Bronchial epithelial cell (primary cell): ENCODE measurements around the gene INSYN1. TPM values are rescaled to one million over a fixed set of nuclear protein-coding genes. Genes with fewer than 3 reads are reported as not detected.

Experiments
- DNase-seq: peaks from one replicate; pipeline ENCODE4 v3.0.0-alpha.2; 2010; ENCODE audit warnings: low read depth
- FAIRE-seq: peaks from 2 replicates; lab custom pipeline; 2011; peaks lifted over from hg19 to GRCh38; lab: Jason Lieb, UNC
- H3K27me3 ChIP-seq: 2 replicates; pipeline ENCODE4 v1.5.1; 2011; ENCODE audit warnings: low read length; ENCODE audit not compliant: control insufficient read depth, insufficient read depth
- H3K36me3 ChIP-seq: 2 replicates; pipeline ENCODE4 v1.5.1; 2011; ENCODE audit warnings: low read length; ENCODE audit not compliant: control insufficient read depth, insufficient read depth
- H3K4me3 ChIP-seq: 2 replicates; pipeline ENCODE4 v1.5.1; 2011; ENCODE audit warnings: mild to moderate bottlenecking, low read depth, low read length, control low read depth
- CTCF ChIP-seq: IDR thresholded peaks from 2 replicates; pipeline ENCODE4 v1.5.1; 2011; ENCODE audit warnings: mild to moderate bottlenecking, moderate library complexity, low read length, control low read depth, inconsistent platforms; ENCODE audit not compliant: insufficient read depth, severe bottlenecking
- total RNA-seq: library from RNA; depleted of rRNA; stranded (reverse); fragments of >200 nt; gene quantifications from 2 replicates; pipeline ENCODE4 v1.2.1, GENCODE V29; 2014

INSYN1 gene
- total RNA-seq, 1 donor from 2014 or later = under 0.01 TPM

- no peak overlapping the region for H3K4me3 ChIP-seq
These were observed 52.9 kb downstream of the INSYN1 start for GRCh38 chr15:73700041-73700842.

GRCh38 chr15:73699249-73700040 is 53.7 kb downstream of the INSYN1 start:
- Histone ChIP-seq H3K4me3 (no peak overlapping the region), H3K36me3 (peaks cover 2% of the 10 kb centered on the region), H3K27me3 (no peaks in the 10 kb centered on the region)
- FAIRE-seq (no peak), DNase-seq (no peak)
- TF ChIP-seq CTCF = no peak

More at GRCh38 chr15:73700041-73700842, 52.9 kb downstream of the INSYN1 start:
- TF ChIP-seq CTCF = peak; percentile 92
- peak; percentile 57 for DNase-seq
- Histone ChIP-seq H3K36me3 (peaks cover 2% of the 10 kb centered on the region), H3K27me3 (no peaks in the 10 kb centered on the region)
- no peak for FAIRE-seq

DNA sequence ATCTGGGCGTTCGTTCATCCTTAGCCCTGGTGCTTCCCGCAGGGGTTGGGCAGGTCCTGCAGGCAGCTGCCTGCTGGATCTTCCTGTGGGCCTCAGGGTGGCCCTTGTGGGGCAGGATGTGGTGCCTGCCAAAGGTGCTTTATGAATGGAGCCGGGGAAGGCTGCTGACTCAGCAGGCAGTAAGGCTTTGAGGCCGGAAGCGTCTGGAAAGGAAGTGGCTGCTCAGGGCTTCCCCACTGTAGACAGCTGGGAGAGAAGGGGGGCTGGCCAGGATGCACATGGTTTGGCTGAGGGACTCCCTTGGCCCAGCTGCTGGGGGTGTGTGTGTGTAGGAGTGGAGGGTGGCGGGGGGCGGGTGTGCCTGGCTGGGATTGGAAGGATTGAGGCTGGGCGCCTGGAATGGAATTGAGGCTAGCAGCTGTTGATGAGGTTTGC is 56.1 kb downstream of the INSYN1 start:
- H3K4me3 ChIP-seq = no peak overlapping the region
- FAIRE-seq (no peak), DNase-seq (peak; percentile 88)
- TF ChIP-seq CTCF = no peak
- no peaks in the 10 kb centered on the region for H3K27me3 ChIP-seq
- peaks cover 2% of the 10 kb centered on the region for H3K36me3 ChIP-seq

GRCh38 chr15:73696641-73697001 is 56.5 kb downstream of the INSYN1 start:
- FAIRE-seq (no peak), DNase-seq (no peak)
- Histone ChIP-seq H3K4me3 (no peak overlapping the region), H3K27me3 (no peaks in the 10 kb centered on the region), H3K36me3 (peaks cover 2% of the 10 kb centered on the region)
- no peak for TF ChIP-seq CTCF

DNA sequence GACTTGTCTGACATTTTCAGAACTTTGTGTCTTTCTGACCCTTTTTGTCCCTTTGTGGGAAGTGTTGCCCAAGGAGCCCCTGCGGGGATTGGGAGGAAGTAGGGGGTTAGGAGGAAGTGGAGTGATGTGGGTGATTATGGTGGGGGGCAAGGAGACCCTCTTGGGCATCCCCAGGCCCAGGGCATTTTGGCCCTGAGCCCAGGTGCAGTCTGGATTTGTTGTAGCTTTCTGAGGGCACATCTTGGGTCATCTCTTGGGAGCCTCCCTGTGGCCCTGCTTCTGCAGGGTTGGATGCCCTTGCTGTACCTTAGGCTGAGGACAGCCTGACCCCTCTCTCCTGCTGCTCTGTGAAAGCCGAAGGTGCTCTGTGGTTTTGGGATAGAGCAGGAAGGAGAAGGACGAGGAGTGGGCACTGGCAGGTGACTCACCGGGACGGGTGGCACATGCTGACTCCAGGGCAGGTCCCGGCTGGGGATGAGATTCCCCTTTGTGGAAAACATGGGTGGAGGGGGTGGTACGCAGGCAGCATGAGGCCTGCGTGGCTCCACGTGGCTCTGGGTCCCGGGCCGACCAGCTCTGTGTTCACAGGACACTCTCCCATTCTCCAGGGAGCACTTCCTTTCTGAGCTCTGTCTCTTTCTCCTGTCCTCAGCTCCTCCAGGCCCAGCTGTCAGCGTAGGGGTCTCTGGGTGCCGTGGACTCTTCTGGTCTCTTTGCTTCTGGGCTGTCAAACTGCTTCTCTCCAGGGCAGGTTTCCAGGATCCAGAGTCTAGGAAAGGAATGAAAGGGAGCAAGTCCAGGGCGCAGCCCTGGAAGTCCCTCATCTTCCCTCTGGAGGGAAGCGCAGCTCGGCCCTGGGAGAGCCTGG is 57.1 kb downstream of the INSYN1 start:
- FAIRE-seq = no peak
- DNase-seq = peak; percentile 16

More for the DNA sequence above, 57.1 kb downstream of the INSYN1 start:
- no peak for TF ChIP-seq CTCF
- Histone ChIP-seq H3K27me3 (no peaks in the 10 kb centered on the region), H3K4me3 (no peak overlapping the region), H3K36me3 (peaks cover 2% of the 10 kb centered on the region)
